GM19455 (cell line): ENCODE results near the gene TMEM51.
"Not testable (repeated sequence)": the region's sequence is repeated elsewhere in the genome, so short reads cannot be mapped to it uniquely, and the experiment has no call there.

Experiments used
- ATAC-seq: cut with Tn5 transposase; IDR thresholded peaks from one replicate; pipeline ENCODE4 v1.9.1; 2021; ENCODE audit not compliant: unreplicated experiment

Gene TMEM51

DNA sequence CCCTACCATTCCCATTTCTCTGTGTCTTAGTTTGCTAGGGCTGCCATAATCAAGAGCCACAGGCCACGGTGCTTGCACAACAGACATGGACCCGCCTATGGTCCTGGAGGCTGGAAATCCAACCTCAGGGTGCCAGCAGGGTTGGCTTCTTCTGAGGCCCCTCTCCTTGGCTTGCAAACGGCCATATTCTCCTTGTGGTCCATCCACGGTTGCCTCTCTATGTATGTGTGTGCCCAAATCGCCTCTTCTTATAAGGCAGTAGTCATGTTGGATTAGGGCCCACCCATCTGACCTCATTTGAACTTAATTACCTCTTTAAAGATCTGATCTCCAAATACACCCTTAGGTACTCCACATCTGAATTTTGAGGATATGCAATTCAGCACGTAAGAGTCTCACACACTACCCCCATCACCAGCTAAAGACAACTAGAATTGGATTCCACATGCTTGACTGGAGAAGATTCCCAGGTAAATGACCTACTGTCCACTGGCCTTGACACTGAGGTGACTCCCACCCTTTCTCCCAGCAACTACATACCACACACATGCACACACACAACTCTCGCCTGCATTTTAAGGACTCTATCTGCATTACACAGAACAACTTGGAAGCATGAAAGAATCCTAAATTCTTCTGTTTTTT lies 28.3 kb upstream of the TMEM51 start:
- ATAC-seq, result no peak

- ATAC-seq, result no peak
Measured at GRCh38 chr1:15128077-15128476, 25.5 kb upstream of the TMEM51 start.

DNA sequence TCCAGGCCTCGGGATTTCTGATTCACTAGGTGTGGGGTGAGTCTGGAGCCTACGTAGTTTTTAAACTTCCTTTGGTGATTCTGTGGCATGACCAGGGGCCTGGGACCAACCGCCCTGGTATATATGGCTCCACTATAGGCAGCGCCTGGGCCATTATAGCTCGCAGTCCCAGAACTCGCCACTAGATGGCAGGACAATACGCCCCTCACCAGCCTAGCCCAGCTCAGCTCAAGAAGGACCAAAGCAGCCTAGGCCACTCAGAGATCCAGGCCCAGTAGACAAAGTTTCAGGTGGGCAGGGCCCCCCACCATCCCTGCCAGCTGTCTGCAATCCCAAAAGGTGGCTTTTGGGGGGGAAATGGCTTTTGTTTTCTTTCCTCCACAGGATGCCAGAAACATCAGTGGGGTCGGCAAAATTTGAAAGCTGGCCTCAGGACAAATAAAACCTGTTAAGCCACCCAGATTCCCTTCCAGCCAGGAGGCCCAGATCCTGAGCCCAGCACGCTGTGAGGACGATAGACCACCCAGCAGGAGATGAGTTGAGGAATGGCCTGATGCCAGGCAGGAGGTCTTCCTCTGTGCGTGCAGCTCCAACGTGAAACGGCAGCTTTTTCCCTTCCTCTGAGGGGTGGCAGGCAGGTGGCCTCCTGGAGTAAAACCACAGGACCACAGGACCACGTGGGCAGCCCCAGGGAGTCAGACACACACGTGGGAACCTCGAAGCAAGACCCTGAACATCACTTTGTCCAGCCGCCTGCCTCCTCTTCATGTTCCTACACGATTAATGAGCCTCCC lies 24.8 kb upstream of the TMEM51 start:
- peak; percentile 76 for ATAC-seq

DNA sequence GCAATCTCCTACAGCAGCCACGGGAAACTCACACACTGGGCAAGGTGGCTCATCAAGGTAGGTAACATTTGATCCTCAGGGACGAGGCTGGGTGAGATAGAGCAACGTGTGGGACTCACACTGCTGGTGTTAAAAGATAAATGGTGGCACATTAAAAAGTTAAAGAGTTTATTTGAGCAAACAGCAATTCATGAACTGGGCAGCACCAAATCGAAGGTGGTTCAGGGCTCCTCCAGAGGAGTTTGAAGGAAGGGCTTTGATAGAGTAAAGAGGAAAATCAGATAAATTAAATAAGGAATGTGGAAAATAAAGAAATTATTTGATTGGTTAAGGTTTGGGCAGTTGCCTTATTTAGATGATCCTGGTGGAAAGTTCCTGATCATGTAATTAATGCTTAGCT lies 23.6 kb upstream of the TMEM51 start:
- no peak for ATAC-seq

DNA sequence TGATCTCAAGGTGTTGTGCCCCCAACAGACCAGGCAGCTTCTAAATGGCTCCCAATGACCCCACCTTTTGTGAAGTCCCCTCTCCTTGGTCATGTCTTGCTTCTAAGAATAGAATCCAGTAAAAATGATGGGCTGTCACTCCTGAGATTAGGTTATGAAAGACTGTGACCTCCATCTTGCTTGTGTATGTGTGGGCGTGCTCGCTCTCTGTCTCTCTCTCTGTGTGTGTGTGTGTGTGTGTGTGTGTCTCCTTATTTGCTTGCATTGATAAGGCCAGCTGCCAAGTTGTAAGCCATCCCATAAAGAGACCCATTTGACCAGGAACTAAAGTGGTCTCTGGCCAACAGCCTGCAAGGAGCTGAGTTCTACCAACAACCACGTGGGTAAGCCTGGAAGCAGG lies 22.9 kb upstream of the TMEM51 start:
- no peak for ATAC-seq

DNA sequence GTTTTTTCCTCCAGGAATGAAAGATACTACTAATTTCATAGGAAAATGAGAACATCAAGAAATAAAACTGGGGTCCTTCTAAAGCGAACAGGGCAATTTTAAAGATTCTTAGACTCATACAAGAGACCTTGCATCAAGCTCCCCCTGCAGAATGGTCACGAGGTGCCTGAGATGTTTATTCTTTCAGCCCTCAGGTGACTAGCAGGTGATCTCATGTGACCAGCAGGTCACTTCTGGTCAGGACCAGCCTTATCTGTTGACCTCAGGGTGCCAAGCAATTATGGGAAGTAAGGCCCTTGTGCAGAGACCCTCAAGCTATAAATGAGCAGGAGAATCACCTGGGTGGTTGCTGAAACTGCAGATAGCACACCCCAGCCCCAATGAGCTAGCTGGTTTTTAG lies 20.6 kb upstream of the TMEM51 start:
- ATAC-seq, result no peak

GRCh38 chr1:15134285-15134684 lies 19.3 kb upstream of the TMEM51 start:
- no peak for ATAC-seq

DNA sequence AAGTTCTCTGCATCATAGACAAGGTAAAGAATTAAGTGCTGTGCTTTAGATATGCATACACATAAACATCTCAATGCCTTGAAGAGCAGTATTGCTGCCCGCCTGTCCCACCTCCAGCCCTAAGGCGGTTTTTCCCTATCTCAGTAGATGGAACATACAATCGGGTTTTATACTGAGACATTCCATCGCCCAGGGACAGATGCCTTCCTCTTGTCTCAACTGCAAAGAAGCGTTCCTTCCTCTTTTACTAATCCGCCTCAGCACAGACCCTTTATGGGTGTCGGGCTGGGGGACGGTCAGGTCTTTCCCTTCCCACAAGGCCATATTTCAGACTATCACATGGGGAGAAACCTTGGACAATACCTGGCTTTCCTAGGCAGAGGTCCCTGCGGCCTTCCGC lies 17.9 kb upstream of the TMEM51 start:
- ATAC-seq, result not testable (repeated sequence)

DNA sequence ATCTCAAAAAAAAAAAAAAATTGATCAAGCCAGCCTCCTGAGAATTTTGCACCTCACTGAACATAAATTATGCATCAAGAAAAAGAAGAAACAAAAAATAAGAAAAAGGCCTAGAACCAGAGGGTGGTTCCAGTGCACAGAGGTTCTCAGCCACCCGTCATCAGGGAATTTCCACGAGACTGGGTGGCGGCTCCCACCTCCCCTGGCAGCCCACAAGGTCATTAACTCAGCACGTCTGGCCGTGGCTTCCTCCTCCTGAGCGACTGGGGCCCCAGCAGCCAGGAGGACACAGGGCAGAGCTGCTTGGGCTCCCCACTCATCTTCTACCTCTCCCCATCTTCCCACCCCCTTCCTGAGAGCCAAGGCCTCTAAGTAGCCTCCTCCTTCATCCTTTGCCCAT lies 15.7 kb upstream of the TMEM51 start:
- no peak for ATAC-seq

DNA sequence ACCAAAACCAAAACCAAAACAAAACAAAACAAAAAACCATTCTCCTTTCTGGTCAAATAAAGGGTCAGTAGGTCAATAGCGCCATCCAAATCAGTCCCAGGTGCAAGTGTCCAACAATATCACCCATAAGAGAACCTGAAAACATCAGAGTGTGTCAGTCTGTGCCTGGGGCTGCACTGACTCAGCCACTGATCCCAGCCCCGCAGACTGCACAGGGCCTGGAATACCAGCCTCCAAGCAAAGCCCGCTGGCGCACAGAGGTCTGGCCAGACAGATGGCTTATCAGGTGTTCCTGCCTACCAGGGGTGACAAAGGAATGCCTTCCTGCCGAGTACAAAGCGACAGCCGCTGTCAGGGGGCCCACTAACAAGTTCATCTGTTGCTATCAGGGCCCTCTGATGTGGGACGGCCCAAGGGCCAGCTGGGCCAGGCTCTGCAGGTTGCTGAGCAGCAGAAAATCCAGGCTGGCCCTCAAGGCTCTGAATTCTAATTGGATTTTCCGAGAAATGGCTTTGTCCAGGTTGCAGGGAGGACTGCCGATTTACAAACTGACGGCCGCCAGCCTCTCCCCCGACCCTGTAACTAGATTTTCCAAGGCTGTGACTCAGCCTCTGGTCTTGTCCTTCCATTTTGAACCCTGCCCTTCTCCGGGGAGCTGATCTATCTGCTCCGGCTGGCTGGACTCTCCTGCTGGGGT lies 13.7 kb upstream of the TMEM51 start:
- no peak for ATAC-seq

GRCh38 chr1:15141935-15142539 lies 11.5 kb upstream of the TMEM51 start:
- ATAC-seq, result no peak

DNA sequence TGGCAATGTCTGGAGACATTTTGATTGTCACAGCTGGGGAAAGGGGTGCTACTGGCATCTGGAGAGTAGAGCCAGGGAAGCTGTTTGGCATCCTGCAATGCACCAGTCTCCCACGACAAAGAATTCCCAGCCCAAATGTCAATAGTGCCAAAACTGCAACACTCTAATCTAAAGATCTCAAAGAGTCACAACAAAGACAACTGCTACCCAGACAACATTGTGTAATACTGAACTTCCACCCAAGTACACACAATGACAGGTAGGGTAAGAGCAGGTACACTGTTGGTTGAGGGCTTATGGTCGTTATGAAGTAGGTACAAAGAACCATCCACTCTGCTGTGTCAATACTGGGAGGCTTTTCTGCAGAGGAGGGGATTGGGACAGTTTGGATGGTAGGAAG lies 8.2 kb upstream of the TMEM51 start:
- no peak for ATAC-seq

DNA sequence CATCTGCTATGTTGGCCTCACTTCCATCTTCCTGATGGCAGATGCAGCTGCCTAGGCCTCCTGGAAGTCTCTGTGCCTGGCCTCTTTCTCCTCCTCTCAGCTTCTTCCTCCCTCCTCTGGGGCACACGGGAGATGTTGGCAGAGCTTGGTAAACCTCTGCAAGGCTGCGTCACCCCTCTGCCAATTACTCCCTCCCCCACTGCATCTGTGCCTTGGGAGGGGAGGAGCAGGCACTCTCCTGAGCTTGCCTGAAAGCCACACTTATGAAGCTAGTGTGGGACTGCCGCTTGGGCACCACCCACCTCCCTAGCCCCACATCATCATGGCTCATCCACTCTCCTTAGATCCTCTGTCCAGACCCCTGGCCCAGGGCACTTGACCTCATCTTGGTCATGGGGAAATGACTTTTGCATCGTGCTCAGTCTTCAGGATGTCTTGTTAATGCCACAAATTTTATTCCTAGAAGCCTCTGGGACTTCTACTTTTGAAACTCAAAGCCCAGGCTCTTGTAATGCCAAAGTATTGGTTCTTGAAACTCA lies 7.3 kb upstream of the TMEM51 start:
- no peak for ATAC-seq

DNA sequence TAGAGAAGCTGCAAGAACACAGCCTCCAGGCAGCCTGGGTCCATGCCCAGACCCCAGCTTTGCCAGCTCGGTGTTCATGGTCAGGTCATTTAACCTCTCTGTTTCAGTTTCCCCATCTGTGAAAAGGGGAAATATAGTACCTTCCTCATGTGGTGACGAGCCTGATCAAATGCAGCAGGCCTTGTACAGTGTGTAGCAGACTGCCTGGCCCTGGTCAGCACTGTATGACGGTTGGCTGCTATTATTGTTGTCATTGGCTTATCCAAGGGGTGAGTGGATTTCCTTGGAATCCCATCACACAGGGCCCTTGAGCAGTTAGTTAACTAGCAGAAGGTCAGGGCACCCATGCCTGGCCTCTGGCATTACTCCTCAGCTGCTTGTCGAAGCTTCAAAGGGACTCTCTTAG lies 6.6 kb upstream of the TMEM51 start:
- ATAC-seq, result no peak

- no peak for ATAC-seq
Measured at GRCh38 chr1:15148004-15148403, 5.5 kb upstream of the TMEM51 start.

GRCh38 chr1:15148475-15148874 lies 5.1 kb upstream of the TMEM51 start:
- no peak for ATAC-seq

- ATAC-seq, result no peak
Measured at GRCh38 chr1:15148941-15149340, 4.6 kb upstream of the TMEM51 start.

DNA sequence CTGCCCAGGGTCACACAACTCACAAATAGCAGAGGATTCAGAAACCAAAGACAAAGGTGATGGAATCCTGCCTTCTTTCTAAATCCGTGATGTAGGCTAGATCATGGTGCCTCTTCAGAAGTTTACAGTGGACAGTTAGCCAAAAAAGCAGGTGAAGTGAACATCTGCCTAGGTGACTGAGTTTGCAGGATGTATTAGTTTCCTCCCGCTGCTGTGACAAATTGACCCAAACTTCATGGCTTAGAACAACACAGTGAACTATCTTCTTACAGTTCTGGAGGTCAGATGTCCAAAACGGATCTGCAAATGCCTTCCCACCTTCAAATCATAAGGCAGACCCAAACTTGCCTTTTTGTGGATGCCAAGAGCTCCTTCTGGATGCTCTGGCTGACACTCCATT lies 3.2 kb upstream of the TMEM51 start:
- no peak for ATAC-seq

DNA sequence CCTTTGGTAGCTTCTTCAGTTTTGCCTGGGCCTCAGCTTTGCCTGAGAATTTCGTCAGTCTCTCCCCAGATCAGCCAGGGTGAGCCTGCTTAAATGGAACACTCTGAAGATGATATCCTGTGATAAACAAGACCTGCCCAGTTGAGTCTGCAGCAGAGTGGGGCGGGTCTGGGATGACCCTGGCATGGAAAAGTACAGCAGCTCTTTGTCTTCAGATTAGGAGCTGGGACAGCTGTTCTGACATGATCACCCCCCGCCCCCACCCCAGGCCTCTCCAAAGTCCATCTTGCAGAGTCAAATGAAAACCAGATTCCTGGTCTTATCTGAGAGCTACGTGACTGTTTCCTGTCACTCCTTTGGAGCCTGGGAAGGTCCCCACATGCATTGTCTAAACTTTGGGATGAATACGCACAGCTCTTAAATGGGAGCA lies 2.2 kb upstream of the TMEM51 start:
- ATAC-seq, result no peak

DNA sequence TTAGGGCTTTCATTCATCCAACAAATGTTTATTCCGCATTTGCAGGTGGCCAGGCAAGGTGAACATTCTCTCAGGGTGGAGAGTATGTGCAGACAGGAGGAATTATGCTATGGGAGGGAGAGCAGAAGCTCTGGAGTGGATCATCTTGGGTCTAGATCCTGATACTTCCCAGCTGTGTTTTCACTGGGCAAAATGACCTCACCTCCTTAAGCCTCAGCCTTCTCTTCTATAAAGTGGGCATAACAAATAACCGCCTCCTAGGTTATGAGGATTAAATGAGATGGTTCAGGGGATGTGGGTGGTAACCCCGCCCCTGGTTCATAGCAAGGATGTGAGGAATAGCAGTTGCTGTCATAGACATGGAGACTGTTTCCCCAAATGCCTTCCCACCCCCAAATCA lies 1.7 kb upstream of the TMEM51 start:
- no peak for ATAC-seq
